Lung (tissue), 12 donors: ENCODE results near the gene RAPGEF1. TPM values are rescaled to one million over a fixed set of nuclear protein-coding genes. Genes with fewer than 3 reads are reported as not detected.
A peak's percentile ranks its signal among the peaks of the same experiment; 100 is the strongest.

Source experiments
- ATAC-seq: fragments of 200-7000 bp; cut with Tn5 transposase; one replicate; pipeline ENCODE4 v1.9.1; 2020; ENCODE audit warnings: moderate number of reproducible peaks; ENCODE audit not compliant: insufficient read depth, low FRiP score
- DNase-seq, 3 donors: peaks; one replicate each; pipeline ENCODE4 v3.0.0-alpha.2; 2013 to 2017
- H3K27ac ChIP-seq, 2 donors: one replicate each; pipeline ENCODE4 v1.5.1; 2013; ENCODE audit warnings: mild to moderate bottlenecking in 2 of 2, moderate library complexity in 2 of 2, control low read depth in 1 of 2, inconsistent platforms in 1 of 2, low read depth in 1 of 2, low read length in 1 of 2
- H3K27me3 ChIP-seq, 3 donors: one replicate each; pipeline ENCODE4 v1.5.1; 2013; ENCODE audit warnings: low read length in 2 of 3; ENCODE audit not compliant: control insufficient read depth in 3 of 3, insufficient read depth in 3 of 3
- H3K36me3 ChIP-seq, 4 donors: one replicate each; pipeline ENCODE4 v1.5.1; 2013; ENCODE audit warnings: low read length in 4 of 4, mild to moderate bottlenecking in 1 of 4, moderate library complexity in 1 of 4; ENCODE audit not compliant: control insufficient read depth in 4 of 4, insufficient read depth in 4 of 4
- H3K4me1 ChIP-seq, 5 donors: one replicate each; pipeline ENCODE4 v1.5.1; 2013; ENCODE audit warnings: low read length in 5 of 5, mild to moderate bottlenecking in 2 of 5, moderate library complexity in 1 of 5; ENCODE audit not compliant: control insufficient read depth in 5 of 5, insufficient read depth in 5 of 5
- H3K4me3 ChIP-seq: one replicate; pipeline ENCODE4 v1.5.1; 2013; ENCODE audit warnings: mild to moderate bottlenecking, control low read depth, moderate library complexity
- H3K9ac ChIP-seq, 2 donors: one replicate each; pipeline ENCODE4 v1.5.1; 2013; ENCODE audit warnings: low read length in 2 of 2, control low read depth in 1 of 2; ENCODE audit not compliant: insufficient read depth in 1 of 2
- H3K9me3 ChIP-seq, 4 donors: one replicate each; pipeline ENCODE4 v1.5.1; 2013; ENCODE audit warnings: low read length in 3 of 4, mild to moderate bottlenecking in 1 of 4, moderate library complexity in 1 of 4; ENCODE audit not compliant: control insufficient read depth in 4 of 4, insufficient read depth in 3 of 4
- WGBS, 2 donors: extraction: QIAGEN DNeasy Blood & Tissue Kit; methylation state at CpG; one replicate each; pipeline ENCODE4 v1.1.7; 2013; 5-methylcytosine and 5-hydroxymethylcytosine counted together
- polyA plus RNA-seq, 2 donors: library from polyadenylated mRNA; stranded (reverse); fragments of 200-250 nt; gene quantifications; one replicate each; pipeline ENCODE4 v1.2.1, GENCODE V29; 2013
- total RNA-seq, 2 donors: library from RNA; depleted of rRNA in 1 of 2; stranded (reverse); fragments of >200 nt in 1 of 2; gene quantifications; one replicate each; pipeline ENCODE4 v1.2.1, GENCODE V29; 2014 to 2021
- TF ChIP-seq, protein P1 (sequence below): IDR thresholded peaks from 2 replicates; pipeline ENCODE4 v1.5.1; 2012; ENCODE audit warnings: mild to moderate bottlenecking; ENCODE audit errors: control extremely low read depth, extremely low read depth
- donor health status: control.
- donor health status: control.
- donor health status: Bipolar disorder and iron deficiency.
- donor health status: healthy.
- donor health status: DM: yes; HTN: yes; CAD: no.

RAPGEF1 gene
- total and polyA plus RNA-seq, 4 donors = 38.9 to 134 (median 55.1) TPM

DNA sequence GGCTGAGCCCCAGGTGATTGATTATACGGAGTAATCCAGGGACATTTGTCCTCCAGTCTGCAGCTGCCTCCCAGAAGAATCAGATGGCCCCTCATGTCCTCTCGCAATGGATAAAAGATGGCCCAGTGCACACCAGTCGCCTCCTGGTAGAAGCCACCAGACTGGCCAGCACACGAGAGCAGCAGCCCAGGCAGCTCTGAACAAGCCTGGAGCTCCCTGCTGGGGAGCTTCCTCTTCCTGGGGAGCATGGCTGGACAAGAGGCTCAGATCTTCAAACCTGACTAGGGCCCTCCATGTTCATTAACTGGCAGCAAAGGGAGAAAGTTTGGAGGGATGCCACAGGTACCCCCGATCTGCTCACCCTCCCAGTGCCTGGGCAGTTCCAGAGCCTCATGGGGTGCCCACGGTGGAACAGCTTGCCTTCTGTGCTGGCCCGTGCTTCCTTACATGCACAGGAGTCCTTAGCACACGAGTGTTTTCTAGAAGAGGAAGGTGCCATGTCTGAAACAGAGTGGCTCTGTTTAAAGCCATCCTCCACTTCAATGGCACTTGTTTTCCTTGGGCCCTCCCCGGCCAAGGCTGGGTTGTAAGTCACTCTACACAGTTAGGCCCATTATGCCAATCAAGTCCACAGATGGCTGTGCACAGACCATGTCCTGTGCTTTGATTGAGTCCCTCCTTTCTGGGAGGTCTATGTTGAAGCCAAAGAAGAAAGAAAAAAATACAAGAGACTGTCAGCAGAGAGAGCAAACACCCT, 118.9 kb downstream of the RAPGEF1 start:
- peak overlapping the region in 1 of 2 donors; percentile 40 for H3K27ac ChIP-seq
- WGBS, 2 donors = 87 to 93% methylated on average over 9 of the region's 9 CpGs

DNA sequence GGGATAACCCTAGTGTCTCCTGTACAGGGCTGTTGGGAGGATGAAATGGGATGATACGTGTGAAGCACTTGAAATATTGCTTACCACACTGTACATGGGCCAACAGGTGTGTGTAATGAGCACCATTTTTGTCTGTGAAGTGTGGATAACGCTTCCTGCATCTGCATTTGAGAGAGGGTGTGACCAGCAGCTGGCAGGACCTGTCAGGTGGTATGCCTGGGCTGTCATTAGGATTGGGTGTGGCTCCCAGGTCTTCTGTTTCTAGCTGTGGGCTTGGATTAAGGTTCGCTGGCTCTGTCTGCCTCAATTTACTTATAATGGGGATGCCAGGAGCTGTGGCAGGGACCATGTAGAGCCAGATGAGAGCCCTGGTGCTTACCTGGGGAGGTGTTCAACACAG, 120.2 kb downstream of the RAPGEF1 start:
- Histone ChIP-seq H3K36me3 (peaks cover 10 to 64% (median 28%) of the 10 kb centered on the region in 4 donors), H3K27me3 (no peaks in the 10 kb centered on the region), H3K27ac (no peak overlapping the region), H3K4me1 (peaks cover 0 to 12% (median under 1%) of the 10 kb centered on the region in 5 donors), H3K9me3 (peaks cover 0 to 2% (median 0%) of the 10 kb centered on the region in 4 donors), H3K4me3 (no peak overlapping the region), H3K9ac (no peak overlapping the region)
- 91 to 96% methylated on average over 3 of the region's 3 CpGs for WGBS, 2 donors
- no peak for DNase-seq
- TF ChIP-seq, protein P1, sequence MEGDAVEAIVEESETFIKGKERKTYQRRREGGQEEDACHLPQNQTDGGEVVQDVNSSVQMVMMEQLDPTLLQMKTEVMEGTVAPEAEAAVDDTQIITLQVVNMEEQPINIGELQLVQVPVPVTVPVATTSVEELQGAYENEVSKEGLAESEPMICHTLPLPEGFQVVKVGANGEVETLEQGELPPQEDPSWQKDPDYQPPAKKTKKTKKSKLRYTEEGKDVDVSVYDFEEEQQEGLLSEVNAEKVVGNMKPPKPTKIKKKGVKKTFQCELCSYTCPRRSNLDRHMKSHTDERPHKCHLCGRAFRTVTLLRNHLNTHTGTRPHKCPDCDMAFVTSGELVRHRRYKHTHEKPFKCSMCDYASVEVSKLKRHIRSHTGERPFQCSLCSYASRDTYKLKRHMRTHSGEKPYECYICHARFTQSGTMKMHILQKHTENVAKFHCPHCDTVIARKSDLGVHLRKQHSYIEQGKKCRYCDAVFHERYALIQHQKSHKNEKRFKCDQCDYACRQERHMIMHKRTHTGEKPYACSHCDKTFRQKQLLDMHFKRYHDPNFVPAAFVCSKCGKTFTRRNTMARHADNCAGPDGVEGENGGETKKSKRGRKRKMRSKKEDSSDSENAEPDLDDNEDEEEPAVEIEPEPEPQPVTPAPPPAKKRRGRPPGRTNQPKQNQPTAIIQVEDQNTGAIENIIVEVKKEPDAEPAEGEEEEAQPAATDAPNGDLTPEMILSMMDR = no peak
- no peak for ATAC-seq

More for the DNA sequence above, 118.9 kb downstream of the RAPGEF1 start:
- no peaks in the 10 kb centered on the region for H3K27me3 ChIP-seq
- H3K4me3 ChIP-seq = no peak overlapping the region
- TF ChIP-seq, protein P1 = no peak
- H3K9ac ChIP-seq = no peak overlapping the region
- peaks cover 0 to 17% (median 10%) of the 10 kb centered on the region in 5 donors for H3K4me1 ChIP-seq
- ATAC-seq = no peak
- DNase-seq = no peak
- peaks cover 0 to 2% (median 0%) of the 10 kb centered on the region in 4 donors for H3K9me3 ChIP-seq
- peaks cover 10 to 67% (median 25%) of the 10 kb centered on the region in 4 donors for H3K36me3 ChIP-seq

DNA sequence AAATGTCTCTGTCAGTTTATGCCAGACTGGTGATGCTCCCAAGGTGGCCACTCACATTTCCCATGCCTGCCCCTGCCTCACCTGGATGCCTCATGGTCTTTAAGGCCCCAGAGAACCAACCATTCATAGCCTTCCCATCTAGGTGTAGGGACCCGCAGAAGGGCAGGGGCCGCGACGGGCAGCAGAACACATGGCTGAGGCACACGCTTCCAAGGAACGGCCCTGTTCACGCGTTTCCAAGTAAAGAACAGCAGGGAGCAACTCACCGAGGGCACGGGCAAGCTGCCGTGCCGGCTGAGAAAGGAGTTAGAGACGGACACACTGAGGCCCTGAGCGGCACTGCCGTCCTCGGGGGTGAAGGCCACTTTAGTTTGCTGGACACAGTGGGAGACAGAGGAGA, 121.1 kb downstream of the RAPGEF1 start:
- 97 to 98% methylated on average over 16 of the region's 16 CpGs for WGBS, 2 donors
- DNase-seq (no peak), ATAC-seq (no peak)
- H3K27ac ChIP-seq = peak overlapping the region; percentile 2 to 42
- no peak overlapping the region for H3K9ac ChIP-seq
- peaks cover 10 to 64% (median 27%) of the 10 kb centered on the region in 4 donors for H3K36me3 ChIP-seq
- H3K9me3 ChIP-seq = peaks cover 0 to 2% (median 0%) of the 10 kb centered on the region in 4 donors
- H3K4me3 ChIP-seq = no peak overlapping the region
- no peaks in the 10 kb centered on the region for H3K27me3 ChIP-seq
- TF ChIP-seq, protein P1 = no peak
- peaks cover 0 to 10% (median 0%) of the 10 kb centered on the region in 5 donors for H3K4me1 ChIP-seq
